ENCODE data around the gene CDCP1. TPM values are rescaled to one million over a fixed set of nuclear protein-coding genes. Genes with fewer than 3 reads are reported as not detected.

The CDCP1 gene
- total RNA-seq, 4 donors from 2014 or later = 29.7 to 68.3 (median 61.5) TPM

DNA sequence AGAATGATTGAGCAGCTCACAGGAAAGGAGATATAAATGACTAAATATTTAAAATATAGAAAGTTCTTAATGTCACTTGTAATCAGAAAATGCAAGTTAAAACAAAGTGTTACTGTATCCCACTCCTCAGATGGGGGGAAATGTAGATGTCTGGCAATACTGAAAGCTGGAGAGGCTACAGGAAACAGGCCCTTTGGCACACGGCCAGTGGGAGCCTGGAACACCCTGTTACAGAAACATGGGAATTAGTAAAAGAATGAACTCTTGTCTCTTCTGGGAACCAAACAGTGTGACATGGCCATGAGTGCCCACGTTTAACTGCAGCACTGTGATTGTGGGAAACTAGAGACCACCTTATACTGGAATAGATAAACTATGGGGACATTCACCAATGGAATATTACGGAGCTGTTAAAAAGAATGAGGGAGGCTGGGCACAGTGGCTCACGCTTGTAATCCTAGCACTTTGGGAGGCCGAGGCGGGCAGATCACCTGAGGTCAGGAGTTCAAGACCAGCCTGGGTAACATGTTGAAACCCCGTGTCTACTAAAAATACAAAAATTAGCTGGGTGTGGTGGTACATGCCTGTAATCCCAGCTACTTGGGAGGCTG lies 50.2 kb downstream of the CDCP1 start:
- no peaks in the 10 kb centered on the region for H3K27me3 ChIP-seq
- H3K4me1 ChIP-seq = peaks cover 0 to 31% (median 0%) of the 10 kb centered on the region in 4 donors
- H3K9me3 ChIP-seq = no peaks in the 10 kb centered on the region
- peaks cover 0 to 27% (median 0%) of the 10 kb centered on the region in 3 donors for H3K36me3 ChIP-seq
- no peak for DNase-seq
- no peak overlapping the region for H3K4me3 ChIP-seq
- no peak overlapping the region for H3K27ac ChIP-seq
- TF ChIP-seq POLR2A (IDR thresholded peaks at IDR 0.05) = no peak
- TF ChIP-seq, protein P1, sequence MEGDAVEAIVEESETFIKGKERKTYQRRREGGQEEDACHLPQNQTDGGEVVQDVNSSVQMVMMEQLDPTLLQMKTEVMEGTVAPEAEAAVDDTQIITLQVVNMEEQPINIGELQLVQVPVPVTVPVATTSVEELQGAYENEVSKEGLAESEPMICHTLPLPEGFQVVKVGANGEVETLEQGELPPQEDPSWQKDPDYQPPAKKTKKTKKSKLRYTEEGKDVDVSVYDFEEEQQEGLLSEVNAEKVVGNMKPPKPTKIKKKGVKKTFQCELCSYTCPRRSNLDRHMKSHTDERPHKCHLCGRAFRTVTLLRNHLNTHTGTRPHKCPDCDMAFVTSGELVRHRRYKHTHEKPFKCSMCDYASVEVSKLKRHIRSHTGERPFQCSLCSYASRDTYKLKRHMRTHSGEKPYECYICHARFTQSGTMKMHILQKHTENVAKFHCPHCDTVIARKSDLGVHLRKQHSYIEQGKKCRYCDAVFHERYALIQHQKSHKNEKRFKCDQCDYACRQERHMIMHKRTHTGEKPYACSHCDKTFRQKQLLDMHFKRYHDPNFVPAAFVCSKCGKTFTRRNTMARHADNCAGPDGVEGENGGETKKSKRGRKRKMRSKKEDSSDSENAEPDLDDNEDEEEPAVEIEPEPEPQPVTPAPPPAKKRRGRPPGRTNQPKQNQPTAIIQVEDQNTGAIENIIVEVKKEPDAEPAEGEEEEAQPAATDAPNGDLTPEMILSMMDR (IDR thresholded peaks at IDR 0.05) = no peak

DNA sequence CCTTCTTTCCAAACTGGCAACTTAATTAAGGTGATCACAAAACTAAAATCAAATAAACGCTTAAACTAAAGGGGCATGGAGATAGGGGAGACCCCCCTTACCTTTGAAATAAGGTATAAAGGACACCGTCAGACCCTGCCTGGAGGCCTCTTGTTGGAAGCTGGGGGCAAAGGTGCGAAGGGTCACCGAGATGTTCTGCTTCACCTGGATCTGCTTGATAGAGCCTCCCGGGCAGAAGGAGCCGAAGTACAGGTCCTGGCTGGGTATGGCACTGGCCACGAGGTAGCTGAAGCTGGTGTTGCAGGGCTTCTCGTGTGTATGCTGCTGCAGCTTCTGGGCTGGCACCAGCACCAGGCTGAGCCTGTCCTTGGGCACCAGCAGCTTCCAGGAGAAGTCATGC lies 53.0 kb downstream of the CDCP1 start:
- Histone ChIP-seq H3K27me3 (no peaks in the 10 kb centered on the region), H3K4me3 (peak overlapping the region in 1 of 4 donors; percentile 12), H3K4me1 (peaks cover 0 to 29% (median 0%) of the 10 kb centered on the region in 4 donors), H3K27ac (peak overlapping the region in 2 of 4 donors; percentile 68 to 70), H3K36me3 (peaks cover 0 to 50% (median 0%) of the 10 kb centered on the region in 3 donors), H3K9me3 (no peaks in the 10 kb centered on the region)
- TF ChIP-seq POLR2A (IDR thresholded peaks at IDR 0.05) = no peak
- TF ChIP-seq, protein P1 (IDR thresholded peaks at IDR 0.05) = no peak
- DNase-seq = no peak

DNA sequence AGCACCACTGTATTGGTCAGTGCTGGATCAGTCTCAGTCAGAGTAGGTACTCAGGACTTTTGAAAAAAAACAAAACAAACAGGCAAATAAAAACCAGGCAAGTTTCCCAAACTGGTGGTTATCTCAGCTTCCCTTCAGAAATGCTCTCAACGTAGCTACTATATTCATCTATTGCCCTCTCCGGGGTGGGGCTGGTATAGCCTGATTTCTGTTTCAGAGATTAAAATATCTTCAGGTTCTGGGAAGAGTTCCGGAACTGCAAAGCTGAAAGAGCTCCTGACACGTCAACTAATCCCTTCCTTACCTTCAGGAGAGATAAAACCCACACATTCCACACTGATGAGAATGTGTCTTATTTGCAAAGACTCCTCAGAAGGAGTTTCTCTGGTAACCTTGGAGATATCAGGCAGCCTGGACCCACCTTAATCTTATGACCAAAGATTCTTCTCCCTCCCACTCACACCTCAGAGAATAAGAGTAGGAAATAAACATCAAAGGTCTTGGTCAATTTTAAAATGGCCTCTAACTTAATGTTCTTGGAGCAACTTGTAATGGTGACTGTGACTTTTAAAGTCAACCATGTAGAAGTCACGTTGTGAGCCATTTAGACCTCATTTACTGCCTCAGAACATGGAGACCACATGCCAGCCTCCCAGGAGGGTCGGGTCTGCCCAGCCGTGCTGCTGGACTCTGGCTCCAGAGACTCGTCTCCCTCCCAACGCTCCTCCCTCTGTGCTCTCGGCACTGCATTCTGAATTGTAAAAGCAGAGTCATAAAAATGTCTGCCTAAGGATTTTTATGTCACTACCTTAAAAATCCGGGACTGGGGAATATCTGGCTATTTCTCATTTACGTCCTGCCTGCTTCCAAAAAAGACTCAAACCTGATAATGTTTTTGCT lies 53.8 kb downstream of the CDCP1 start:
- no peak overlapping the region for H3K4me3 ChIP-seq
- no peak for TF ChIP-seq POLR2A (IDR thresholded peaks at IDR 0.05)
- TF ChIP-seq, protein P1 (IDR thresholded peaks at IDR 0.05) = peak in 1 of 6 experiments; percentile 3
- H3K9me3 ChIP-seq = no peaks in the 10 kb centered on the region
- H3K4me1 ChIP-seq = peaks cover 0 to 26% (median 0%) of the 10 kb centered on the region in 4 donors
- peaks cover 0 to 56% (median 0%) of the 10 kb centered on the region in 3 donors for H3K36me3 ChIP-seq
- no peaks in the 10 kb centered on the region for H3K27me3 ChIP-seq
- H3K27ac ChIP-seq = peak overlapping the region in 3 of 4 donors; percentile 22 to 70 (median 68)
- peak in 2 of 3 donors; percentile 56 to 65 for DNase-seq

GRCh38 chr3:45090855-45091254 lies 55.3 kb downstream of the CDCP1 start:
- Histone ChIP-seq H3K36me3 (peaks cover 0 to 64% (median 0%) of the 10 kb centered on the region in 3 donors), H3K4me3 (no peak overlapping the region), H3K4me1 (peaks cover 0 to 26% (median 0%) of the 10 kb centered on the region in 4 donors), H3K27me3 (no peaks in the 10 kb centered on the region), H3K9me3 (no peaks in the 10 kb centered on the region), H3K27ac (no peak overlapping the region)
- TF ChIP-seq POLR2A (IDR thresholded peaks at IDR 0.05) = no peak
- TF ChIP-seq, protein P1 (IDR thresholded peaks at IDR 0.05) = no peak
- DNase-seq = no peak

- Histone ChIP-seq H3K27me3 (no peaks in the 10 kb centered on the region), H3K9me3 (no peaks in the 10 kb centered on the region), H3K4me3 (no peak overlapping the region), H3K4me1 (peaks cover 0 to 23% (median 0%) of the 10 kb centered on the region in 4 donors), H3K36me3 (peaks cover 0 to 70% (median 0%) of the 10 kb centered on the region in 3 donors), H3K27ac (no peak overlapping the region)
- no peak for DNase-seq
- TF ChIP-seq, protein P1 (IDR thresholded peaks at IDR 0.05) = no peak
- no peak for TF ChIP-seq POLR2A (IDR thresholded peaks at IDR 0.05)
These were observed 57.4 kb downstream of the CDCP1 start for GRCh38 chr3:45088543-45089358.
